Glutamatergic neuron (in vitro differentiated cells): Measurements from ENCODE around the gene ANOS1. TPM values are rescaled to one million over a fixed set of nuclear protein-coding genes. Genes with fewer than 3 reads are reported as not detected.

ENCODE experiments used
- DNase-seq: peaks from one replicate; pipeline ENCODE4 v3.0.0; 2022
- H3K27ac Mint-ChIP-seq: one replicate; pipeline ENCODE4 v1.8.0; 2020; ENCODE audit warnings: mild to moderate bottlenecking, mixed read lengths, inconsistent platforms; ENCODE audit not compliant: unreplicated experiment
- H3K27me3 Mint-ChIP-seq: one replicate; pipeline ENCODE4 v1.8.0; 2020; ENCODE audit warnings: mild to moderate bottlenecking, moderate library complexity, mixed read lengths, inconsistent platforms; ENCODE audit not compliant: unreplicated experiment
- H3K36me3 Mint-ChIP-seq: one replicate; pipeline ENCODE4 v1.8.0; 2020; ENCODE audit warnings: mild to moderate bottlenecking, mixed read lengths, inconsistent platforms; ENCODE audit not compliant: unreplicated experiment
- H3K4me1 Mint-ChIP-seq: one replicate; pipeline ENCODE4 v1.8.0; 2020; ENCODE audit warnings: mild to moderate bottlenecking, low read depth, mixed read lengths, inconsistent platforms; ENCODE audit not compliant: unreplicated experiment
- H3K4me3 Mint-ChIP-seq: one replicate; pipeline ENCODE4 v1.8.0; 2020; ENCODE audit warnings: mild to moderate bottlenecking, mixed read lengths, inconsistent platforms; ENCODE audit not compliant: unreplicated experiment
- H3K9me3 Mint-ChIP-seq: one replicate; pipeline ENCODE4 v1.8.0; 2020; ENCODE audit warnings: mild to moderate bottlenecking, moderate library complexity, mixed read lengths, inconsistent platforms; ENCODE audit not compliant: unreplicated experiment
- CTCF ChIP-seq: fragments of 200-600 bp; sonication (generic); IDR thresholded peaks from one replicate; pipeline ENCODE4 v1.5.0; 2021; ENCODE audit not compliant: partially characterized antibody, unreplicated experiment
- total RNA-seq: library from RNA; stranded (reverse); fragmentation: NEBNext Ultra II Directional; extraction: Animal tissue kit (Norgen Biotek cat#: 25700); gene quantifications from one replicate; pipeline ENCODE4 v1.2.1, GENCODE V29; 2021; ENCODE audit not compliant: unreplicated experiment

Gene ANOS1
- total RNA-seq, 1 donor from 2014 or later, result 1.0 TPM

- DNase-seq, result no peak
- peaks cover 2% of the 10 kb centered on the region for H3K4me1 Mint-ChIP-seq
- no peak overlapping the region for H3K27ac Mint-ChIP-seq
- TF ChIP-seq CTCF, result no peak
- H3K36me3 Mint-ChIP-seq, result no peaks in the 10 kb centered on the region
- H3K27me3 Mint-ChIP-seq, result no peaks in the 10 kb centered on the region
- H3K9me3 Mint-ChIP-seq, result no peaks in the 10 kb centered on the region
- H3K4me3 Mint-ChIP-seq, result no peak overlapping the region
These were observed 95.4 kb downstream of the ANOS1 start for GRCh38 chrX:8636497-8636896.

GRCh38 chrX:8635812-8636211 lies 96.1 kb downstream of the ANOS1 start:
- H3K27me3 Mint-ChIP-seq, result no peaks in the 10 kb centered on the region
- peaks cover 2% of the 10 kb centered on the region for H3K4me1 Mint-ChIP-seq
- DNase-seq, result no peak
- no peak overlapping the region for H3K4me3 Mint-ChIP-seq
- no peaks in the 10 kb centered on the region for H3K36me3 Mint-ChIP-seq
- H3K9me3 Mint-ChIP-seq, result no peaks in the 10 kb centered on the region
- H3K27ac Mint-ChIP-seq, result no peak overlapping the region
- no peak for TF ChIP-seq CTCF

GRCh38 chrX:8632924-8633323 lies 99.0 kb downstream of the ANOS1 start:
- Mint-ChIP-seq H3K27me3 (no peaks in the 10 kb centered on the region), H3K4me3 (no peak overlapping the region), H3K36me3 (no peaks in the 10 kb centered on the region), H3K9me3 (no peaks in the 10 kb centered on the region), H3K4me1 (no peaks in the 10 kb centered on the region), H3K27ac (no peak overlapping the region)
- DNase-seq, result no peak
- TF ChIP-seq CTCF, result no peak

GRCh38 chrX:8629871-8630270 lies 102.1 kb downstream of the ANOS1 start:
- H3K9me3 Mint-ChIP-seq, result no peaks in the 10 kb centered on the region
- no peak for TF ChIP-seq CTCF
- no peaks in the 10 kb centered on the region for H3K27me3 Mint-ChIP-seq
- no peaks in the 10 kb centered on the region for H3K36me3 Mint-ChIP-seq
- H3K27ac Mint-ChIP-seq, result no peak overlapping the region
- DNase-seq, result no peak
- H3K4me1 Mint-ChIP-seq, result no peaks in the 10 kb centered on the region
- no peak overlapping the region for H3K4me3 Mint-ChIP-seq

GRCh38 chrX:8627796-8628195 lies 104.1 kb downstream of the ANOS1 start:
- Mint-ChIP-seq H3K27ac (no peak overlapping the region), H3K9me3 (no peaks in the 10 kb centered on the region), H3K4me1 (no peaks in the 10 kb centered on the region), H3K27me3 (no peaks in the 10 kb centered on the region), H3K36me3 (no peaks in the 10 kb centered on the region), H3K4me3 (no peak overlapping the region)
- TF ChIP-seq CTCF, result no peak
- no peak for DNase-seq
